Measurements from ENCODE around the gene MUC22.
A peak's percentile ranks its signal among the peaks of the same experiment; 100 is the strongest.
"Not testable (repeated sequence)": the region's sequence is repeated elsewhere in the genome, so short reads cannot be mapped to it uniquely, and the experiment has no call there.

MUC22 gene

GRCh38 chr6:31041372-31041974 lies 31.2 kb downstream of the MUC22 start:
- no peak for DNase-seq

GRCh38 chr6:31042806-31043205 lies 32.5 kb downstream of the MUC22 start:
- peak in 4 of 6 experiments; percentile 3 to 22 (median 15) for DNase-seq

GRCh38 chr6:31048099-31048498 lies 37.8 kb downstream of the MUC22 start:
- no peak for DNase-seq

- no peak for DNase-seq
These were observed 39.2 kb downstream of the MUC22 start for GRCh38 chr6:31049518-31049917.

DNA sequence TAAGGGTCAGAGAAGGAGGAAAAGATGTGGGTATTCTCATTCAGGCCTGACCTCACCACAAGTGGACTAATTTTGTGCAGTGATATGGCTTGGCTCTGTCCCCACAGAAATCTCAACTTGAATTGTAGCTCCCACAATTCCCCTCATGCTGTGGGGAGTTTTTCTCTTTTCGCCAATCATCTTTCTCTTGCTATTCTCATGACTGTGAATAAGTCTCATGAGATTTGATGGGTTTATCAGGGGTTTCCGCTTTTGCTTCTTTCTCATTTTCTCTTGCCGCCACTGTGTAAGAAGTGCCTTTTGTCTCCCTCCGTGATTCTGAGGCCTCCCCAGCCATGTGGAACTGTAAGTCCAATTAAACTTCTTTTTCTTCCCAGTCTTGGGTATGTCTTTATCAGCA lies 42.9 kb downstream of the MUC22 start:
- not testable (repeated sequence) for DNase-seq

DNA sequence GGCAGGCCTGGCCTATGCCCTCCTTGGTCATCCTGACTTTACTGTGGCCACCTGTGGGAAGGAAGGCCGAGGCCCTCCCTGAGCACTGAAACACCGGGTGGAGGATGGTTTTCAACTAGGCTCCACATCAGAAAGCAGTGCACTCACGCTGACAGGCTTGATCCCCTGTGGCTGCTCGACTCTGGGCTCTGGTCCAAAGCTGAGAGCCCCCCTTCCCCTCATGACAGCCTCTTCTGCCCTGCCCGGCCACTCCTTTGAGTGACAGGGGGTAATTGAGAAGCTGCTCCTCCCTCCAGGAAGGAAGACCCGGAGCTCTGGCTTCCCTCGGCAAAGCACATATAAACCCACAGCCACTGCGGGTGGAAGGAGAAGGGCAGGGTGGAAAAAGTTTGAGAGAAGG lies 43.6 kb downstream of the MUC22 start:
- no peak for DNase-seq

DNA sequence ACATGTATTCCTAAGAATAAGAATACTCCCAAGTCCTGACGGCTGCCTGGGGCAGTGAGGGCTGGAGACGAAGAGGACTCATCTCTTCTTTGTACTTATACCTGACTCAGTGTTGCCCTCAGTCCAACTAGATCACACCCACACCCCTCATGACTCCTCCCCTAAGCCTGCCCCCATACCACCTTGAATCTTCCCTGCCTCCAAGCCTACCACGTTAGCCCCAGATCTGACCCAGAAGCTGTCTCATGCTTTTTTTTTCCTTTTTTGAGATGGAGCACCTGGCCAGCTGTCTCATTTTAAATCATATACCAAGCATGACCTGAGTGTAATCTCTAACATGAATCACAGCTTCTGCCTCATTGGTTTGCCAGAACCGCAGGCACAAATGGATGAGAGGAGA lies 45.2 kb downstream of the MUC22 start:
- DNase-seq: no peak

DNA sequence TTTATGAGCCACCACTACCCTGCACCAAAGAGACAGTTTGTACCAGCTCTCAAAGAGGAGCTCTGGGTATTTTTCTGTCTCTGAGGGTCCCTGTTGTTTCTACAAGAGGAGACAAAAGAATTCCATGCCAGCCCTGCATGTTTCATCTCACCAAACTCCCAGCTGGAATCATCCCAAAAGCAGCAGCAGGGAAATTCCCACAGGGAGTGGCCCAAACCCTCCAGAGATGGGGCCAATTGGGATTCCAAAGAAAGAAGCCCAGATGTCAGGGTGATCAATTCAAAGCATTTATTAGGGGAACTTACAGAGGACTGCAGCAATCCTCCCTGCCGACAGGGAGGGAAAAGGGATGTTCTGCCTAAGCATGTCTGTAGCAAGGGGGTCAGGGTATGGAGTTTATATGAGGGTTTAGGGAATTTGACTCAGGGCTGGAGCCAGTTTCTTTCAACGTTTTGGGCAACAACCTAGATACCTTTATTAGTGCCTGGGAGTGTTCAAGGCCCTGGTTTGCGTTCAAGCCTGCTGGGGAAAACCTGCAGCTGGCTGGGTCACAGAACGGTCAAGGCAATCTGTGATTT lies 47.2 kb downstream of the MUC22 start:
- no peak for DNase-seq

DNA sequence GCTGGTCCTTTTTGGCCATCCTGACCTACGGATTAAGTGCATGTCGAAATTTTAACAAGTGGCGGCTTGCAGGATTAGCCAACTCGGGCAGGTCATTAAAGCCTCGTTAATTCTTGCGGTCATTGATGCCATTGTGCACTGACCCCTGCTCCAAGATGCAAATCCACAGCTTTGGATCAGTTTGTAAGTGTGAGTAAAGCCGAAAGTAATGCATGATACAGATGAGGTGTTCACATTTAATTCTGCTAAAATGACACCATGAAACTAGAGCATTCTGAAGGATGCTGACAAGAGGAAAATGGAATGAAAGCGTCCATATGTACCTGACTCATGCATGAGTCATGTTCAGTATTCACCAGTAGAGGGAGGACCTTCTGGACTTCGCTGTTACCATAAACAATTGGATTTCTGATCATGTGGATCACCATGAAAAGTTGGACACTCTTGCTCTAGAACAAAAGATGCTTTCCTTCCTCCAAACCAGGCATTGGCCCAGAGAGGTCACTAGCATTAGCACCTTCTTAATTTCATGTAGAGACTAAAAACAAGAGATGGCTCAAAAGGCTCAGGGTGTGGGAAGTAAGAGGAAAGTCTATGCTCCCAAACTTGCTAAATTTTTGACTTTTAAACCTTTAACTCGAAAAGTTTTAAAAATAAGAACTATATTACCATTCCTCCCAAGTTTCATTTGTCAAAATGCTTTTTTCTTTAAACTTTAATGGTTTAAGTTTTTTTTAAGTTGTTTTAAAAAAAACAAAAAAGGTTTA lies 48.0 kb downstream of the MUC22 start:
- DNase-seq: no peak

DNA sequence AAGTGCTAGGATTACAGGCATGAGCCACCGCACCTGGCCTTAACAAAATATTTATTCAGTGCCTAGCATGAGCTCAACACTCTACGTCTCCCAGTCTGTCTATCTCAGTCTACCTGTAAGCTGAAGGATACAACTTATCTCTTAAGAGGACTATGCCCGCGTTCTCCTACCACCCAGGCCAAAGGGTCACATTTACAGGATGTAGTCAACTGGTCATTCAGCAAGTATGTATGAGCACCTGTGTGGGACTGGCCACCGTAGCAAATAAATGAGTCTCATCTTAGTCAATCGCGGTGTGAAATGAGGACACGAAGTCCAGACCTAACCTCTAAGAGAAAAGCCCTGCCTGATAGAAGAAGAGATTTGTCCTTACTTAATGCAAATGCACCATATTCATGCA lies 49.9 kb downstream of the MUC22 start:
- DNase-seq: no peak

- no peak for DNase-seq
These were observed 53.7 kb downstream of the MUC22 start for GRCh38 chr6:31063906-31064435.

DNA sequence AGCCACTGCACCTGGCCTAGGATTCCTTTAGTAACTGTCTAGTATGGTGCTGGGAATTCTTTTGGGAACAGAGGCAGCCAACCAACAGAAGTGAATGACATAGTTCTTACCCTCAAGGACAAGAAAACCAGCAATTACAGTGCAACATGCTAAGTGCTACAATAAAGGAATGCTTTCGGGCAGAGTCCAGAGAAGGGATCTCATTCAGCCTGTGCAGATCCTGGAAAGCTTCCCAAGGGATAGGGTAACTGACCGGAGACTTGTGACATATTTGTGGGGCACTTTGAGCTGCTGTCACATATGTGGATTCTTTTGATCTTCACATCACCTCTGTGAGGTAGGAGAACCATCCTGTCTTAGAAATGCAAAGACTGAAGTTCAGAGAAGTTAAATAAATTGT lies 55.3 kb downstream of the MUC22 start:
- DNase-seq: no peak

- DNase-seq: not testable (repeated sequence)
These were observed 56.8 kb downstream of the MUC22 start for GRCh38 chr6:31067028-31067427.

GRCh38 chr6:31067891-31068668 lies 57.8 kb downstream of the MUC22 start:
- not testable (repeated sequence) for DNase-seq

GRCh38 chr6:31068669-31069340 lies 58.5 kb downstream of the MUC22 start:
- DNase-seq: peak; percentile 26 to 66 (median 54)

- DNase-seq: no peak
These were observed 60.5 kb downstream of the MUC22 start for GRCh38 chr6:31070711-31071197.

DNA sequence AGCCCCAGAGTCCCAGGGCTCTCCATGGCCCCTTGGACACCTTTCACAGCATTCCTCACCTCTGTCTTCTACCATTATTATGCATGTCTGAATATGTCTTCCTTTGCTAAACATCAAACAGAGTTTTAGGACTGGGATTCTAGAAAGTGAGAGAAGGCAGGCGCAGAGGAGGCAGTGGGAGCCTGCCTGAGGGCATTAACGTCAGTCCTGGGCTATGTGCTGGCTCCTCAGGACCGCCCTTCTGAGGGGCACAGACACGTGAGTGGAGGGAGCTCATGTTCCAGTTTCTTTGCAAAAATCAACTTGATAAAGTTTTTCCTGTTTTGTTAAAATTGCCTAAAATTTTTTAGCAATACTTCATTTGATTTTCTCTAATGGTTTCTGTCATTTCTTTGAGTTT lies 64.1 kb downstream of the MUC22 start:
- DNase-seq: no peak

DNA sequence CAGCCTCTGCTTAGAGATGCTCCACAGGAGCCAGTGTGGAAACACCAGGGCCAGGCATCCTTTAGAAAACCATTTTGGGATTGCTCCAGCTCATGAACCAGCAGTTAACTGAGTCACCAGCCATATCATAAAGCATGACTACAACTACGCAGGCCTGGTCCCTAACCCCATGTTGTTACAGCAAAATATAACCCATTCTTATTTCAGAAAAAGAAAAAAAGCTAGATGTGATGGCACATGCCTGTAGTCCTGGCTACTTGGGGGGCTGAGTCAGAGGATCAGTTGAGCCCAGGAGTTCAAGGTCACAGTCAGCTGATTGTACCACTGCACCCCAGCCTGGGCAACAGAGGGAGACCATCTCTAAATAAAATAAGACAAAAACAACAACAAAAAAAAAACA lies 65.3 kb downstream of the MUC22 start:
- DNase-seq: no peak

GRCh38 chr6:31076611-31077010 lies 66.3 kb downstream of the MUC22 start:
- DNase-seq: no peak

GRCh38 chr6:31079656-31080261 lies 69.5 kb downstream of the MUC22 start:
- DNase-seq: peak; percentile 36 to 79 (median 54)

GRCh38 chr6:31081872-31082271 lies 71.6 kb downstream of the MUC22 start:
- DNase-seq: no peak

Measured in stimulated activated naive CD4-positive, alpha-beta T cell (primary cell).